Cardiac fibroblast (primary cell): ENCODE results near the gene RTF1.

ENCODE experiments used
- DNase-seq, 2 donors: peaks; one replicate each; pipeline versions ENCODE4 v3.0.0 to v3.0.0-alpha.2; 2010; ENCODE audit warnings: low read depth in 2 of 2
- H3K4me3 ChIP-seq, 2 donors: replicated peaks in 1 of 2; 1 replicate in 1 of 2; 2 replicates in 1 of 2; pipeline ENCODE4 v1.5.1; 2011; ENCODE audit warnings: low read depth in 2 of 2, low read length in 2 of 2, mild to moderate bottlenecking in 2 of 2, moderate library complexity in 1 of 2
- CTCF ChIP-seq: IDR thresholded peaks from one replicate; pipeline ENCODE4 v1.5.1; 2011; ENCODE audit warnings: low read depth, mild to moderate bottlenecking, low read length, inconsistent platforms

Gene RTF1

GRCh38 chr15:41487381-41487780 is 70.5 kb downstream of the RTF1 start:
- no peak overlapping the region for H3K4me3 ChIP-seq
- no peak for DNase-seq
- TF ChIP-seq CTCF = no peak

- H3K4me3 ChIP-seq = no peak overlapping the region
- TF ChIP-seq CTCF = no peak
- no peak for DNase-seq
Observed at GRCh38 chr15:41487802-41488201, 70.9 kb downstream of the RTF1 start.

- DNase-seq = no peak
- no peak overlapping the region for H3K4me3 ChIP-seq
- no peak for TF ChIP-seq CTCF
Observed at GRCh38 chr15:41489641-41490040, 72.7 kb downstream of the RTF1 start.

- DNase-seq = peak; percentile 85 to 98
- H3K4me3 ChIP-seq = no peak overlapping the region
- TF ChIP-seq CTCF = no peak
Observed at GRCh38 chr15:41490355-41490754, 73.5 kb downstream of the RTF1 start.

- TF ChIP-seq CTCF = no peak
- DNase-seq = no peak
- no peak overlapping the region for H3K4me3 ChIP-seq
Observed at GRCh38 chr15:41491889-41492288, 75.0 kb downstream of the RTF1 start.

GRCh38 chr15:41492597-41493204 is 75.8 kb downstream of the RTF1 start:
- no peak for DNase-seq
- H3K4me3 ChIP-seq = peak overlapping the region; percentile 48 to 53
- TF ChIP-seq CTCF = no peak

- no peak for TF ChIP-seq CTCF
- peak within 1 kb of the TSS; percentile 48 to 53 for H3K4me3 ChIP-seq
- peak; percentile 57 to 69 for DNase-seq
Observed at GRCh38 chr15:41493205-41493901, 76.5 kb downstream of the RTF1 start, which contains the start of gene ITPKA. TSS of gene ITPKA (plus strand) at chr15:41493874. CDS start at chr15:41493928, 54 bp downstream.
